ENCODE data around the gene MOB3C.

MOB3C gene

DNA sequence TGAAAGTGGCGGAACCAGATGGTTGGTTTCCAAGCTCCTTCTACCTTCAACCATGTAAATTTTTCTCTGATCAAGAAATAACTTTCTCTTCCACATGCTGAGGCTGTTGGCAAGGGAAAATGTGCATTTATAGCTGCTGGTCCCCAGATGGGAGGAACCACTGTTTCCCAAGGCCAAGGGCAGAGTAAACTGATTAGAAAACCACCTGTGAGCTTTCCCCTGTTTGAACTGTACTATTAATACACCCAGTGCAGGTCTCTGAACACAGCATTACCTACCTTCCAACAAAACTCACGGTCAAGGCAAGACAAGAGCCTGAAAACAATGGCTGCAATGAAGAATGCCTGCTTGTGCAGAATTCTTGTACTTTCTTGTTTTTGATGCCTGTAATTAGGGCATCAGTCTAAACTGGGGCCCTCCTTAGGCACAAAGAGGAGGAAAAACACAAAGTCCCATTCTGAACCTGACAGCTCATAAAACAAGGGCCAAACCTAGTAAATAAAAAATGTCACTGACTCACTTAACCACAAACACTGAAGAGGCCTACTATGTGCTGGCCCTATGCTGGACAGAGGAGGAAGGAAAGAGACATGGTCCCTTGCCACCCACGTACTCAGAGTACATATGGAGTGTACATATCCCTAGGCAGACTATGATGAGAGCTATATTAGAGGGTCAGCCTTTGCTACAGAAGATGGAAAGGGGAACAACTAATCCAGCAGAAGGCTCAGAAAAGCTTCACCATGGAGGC is 15.2 kb downstream of the MOB3C start:
- DNase-seq (ENCODE audit: low spot score) = no peak
- no peak for TF ChIP-seq CTCF (IDR thresholded peaks at IDR 0.05; ENCODE audit: borderline replicate concordance, control extremely low read depth, extremely low read depth, insufficient read depth, missing control alignments)
- in situ Hi-C loops (cut with MboI; ENCODE audit: low sequenced_read_pairs, unreplicated experiment) = no loop called here

DNA sequence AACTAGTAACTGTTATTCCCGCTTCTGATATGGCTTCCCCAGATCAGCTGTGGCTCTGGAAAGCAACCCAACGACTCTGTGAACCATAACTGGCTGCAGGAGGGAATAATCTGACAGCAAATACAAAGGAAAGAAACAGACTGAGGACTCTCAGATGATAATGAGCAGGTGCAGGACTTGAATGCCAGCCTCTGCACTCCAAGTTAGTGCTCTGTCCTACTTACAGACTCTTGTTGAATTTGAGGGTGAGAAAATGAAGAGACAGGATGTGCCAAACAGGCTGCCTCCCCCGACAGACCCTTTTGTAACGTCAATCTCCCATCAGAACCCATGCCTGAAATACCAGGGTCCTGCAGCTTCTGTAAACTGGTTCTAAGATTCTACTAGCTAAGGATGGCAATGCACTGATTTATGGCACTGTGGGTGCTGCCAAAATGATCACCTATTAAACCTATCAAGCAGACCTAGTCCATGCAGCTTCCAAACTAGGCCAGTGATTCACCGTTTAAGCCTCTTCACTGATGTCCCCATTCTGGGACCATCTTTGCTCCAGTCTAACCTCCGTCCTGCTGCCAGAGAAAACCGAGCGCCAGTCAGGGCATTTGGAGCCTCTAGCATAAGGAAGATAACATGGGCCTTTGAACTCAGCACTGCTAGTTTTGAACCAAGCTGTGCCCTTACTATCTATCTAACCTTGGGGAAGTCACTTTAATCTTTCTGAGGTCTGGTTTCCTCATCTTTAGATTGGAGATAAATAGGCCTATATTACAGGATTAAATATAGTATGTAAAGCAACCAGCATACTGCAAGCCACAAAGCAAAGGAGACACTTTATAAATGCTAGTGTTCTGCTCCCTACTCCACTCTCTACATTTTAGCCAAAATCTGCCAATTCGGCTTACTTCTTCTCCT is 17.3 kb downstream of the MOB3C start:
- DNase-seq (ENCODE audit: low spot score) = no peak
- in situ Hi-C loops (cut with MboI; ENCODE audit: low sequenced_read_pairs, unreplicated experiment) = no loop called here
- TF ChIP-seq CTCF (IDR thresholded peaks at IDR 0.05; ENCODE audit: borderline replicate concordance, control extremely low read depth, extremely low read depth, insufficient read depth, missing control alignments) = no peak

GRCh38 chr1:46596846-46597245 is 19.8 kb downstream of the MOB3C start:
- no peak for TF ChIP-seq CTCF (IDR thresholded peaks at IDR 0.05; ENCODE audit: borderline replicate concordance, control extremely low read depth, extremely low read depth, insufficient read depth, missing control alignments)
- no peak for DNase-seq (ENCODE audit: low spot score)
- in situ Hi-C loops (cut with MboI; ENCODE audit: low sequenced_read_pairs, unreplicated experiment) = no loop called here

- no peak for DNase-seq (ENCODE audit: low spot score)
- in situ Hi-C loops (cut with MboI; ENCODE audit: low sequenced_read_pairs, unreplicated experiment) = no loop called here
- TF ChIP-seq CTCF (IDR thresholded peaks at IDR 0.05; ENCODE audit: borderline replicate concordance, control extremely low read depth, extremely low read depth, insufficient read depth, missing control alignments) = no peak
These were observed 20.6 kb downstream of the MOB3C start for GRCh38 chr1:46596036-46596435.

GRCh38 chr1:46595127-46595526 is 21.5 kb downstream of the MOB3C start:
- DNase-seq (ENCODE audit: low spot score) = no peak
- in situ Hi-C loops (cut with MboI; ENCODE audit: low sequenced_read_pairs, unreplicated experiment) = no loop called here
- TF ChIP-seq CTCF (IDR thresholded peaks at IDR 0.05; ENCODE audit: borderline replicate concordance, control extremely low read depth, extremely low read depth, insufficient read depth, missing control alignments) = no peak

DNA sequence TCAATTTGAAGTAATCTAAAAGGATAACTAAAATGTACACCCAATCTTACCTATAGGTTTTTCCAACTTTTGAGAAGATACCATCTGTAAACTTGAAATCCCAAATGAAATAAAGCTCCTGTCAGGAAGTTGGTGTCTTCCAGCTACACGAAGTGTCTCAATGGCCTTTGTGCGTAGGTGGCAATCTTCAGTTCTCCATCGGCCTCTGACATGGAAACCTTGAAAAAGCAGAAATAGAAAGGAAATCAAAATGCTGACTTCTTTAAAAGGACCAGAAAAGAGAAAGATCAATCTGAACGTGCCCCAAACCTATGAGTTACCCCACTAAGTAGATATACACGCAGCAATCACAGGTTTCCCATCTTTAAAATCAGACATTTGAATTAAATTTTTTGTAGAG is 22.5 kb downstream of the MOB3C start:
- TF ChIP-seq CTCF (IDR thresholded peaks at IDR 0.05; ENCODE audit: borderline replicate concordance, control extremely low read depth, extremely low read depth, insufficient read depth, missing control alignments) = no peak
- in situ Hi-C loops (cut with MboI; ENCODE audit: low sequenced_read_pairs, unreplicated experiment) = no loop called here
- DNase-seq (ENCODE audit: low spot score) = no peak
